ENCODE results near the gene SLC35E1. TPM values are rescaled to one million over a fixed set of nuclear protein-coding genes. Genes with fewer than 3 reads are reported as not detected.

The SLC35E1 gene
- total and polyA plus RNA-seq, 2 experiments from 2014 or later, result 35.7 to 43.2 TPM

DNA sequence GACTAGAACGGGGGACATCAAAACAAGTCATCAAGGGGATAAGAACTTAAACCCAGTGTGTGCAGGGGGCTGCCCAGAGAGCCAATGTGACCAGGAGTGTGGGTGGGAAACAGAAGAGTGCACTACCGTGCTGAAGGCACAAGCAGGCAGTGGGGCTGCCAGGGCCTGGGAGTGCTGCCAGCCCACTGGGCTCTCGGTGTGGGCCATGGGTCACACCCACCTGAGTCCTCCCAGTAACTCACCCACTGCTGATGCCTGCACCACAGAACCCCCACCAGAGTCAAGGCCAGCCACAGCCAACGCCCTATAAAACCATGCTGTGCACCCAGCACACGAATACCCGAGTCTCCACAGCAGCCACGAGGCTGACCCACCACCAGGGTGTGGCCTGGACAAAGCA is 47.2 kb upstream of the SLC35E1 start:
- peak overlapping the region; percentile 28 for H3K9ac ChIP-seq
- H4K20me1 ChIP-seq (ENCODE audit: insufficient read depth), result peaks cover 39% of the 10 kb centered on the region; the same call in 1 of the 2 replicates
- no peaks in the 10 kb centered on the region for H3K9me3 ChIP-seq (ENCODE audit: low read depth)
- TF ChIP-seq EZH2 (IDR thresholded peaks at IDR 0.05; ENCODE audit: insufficient read depth, poor library complexity, severe bottlenecking), result no peak
- TF ChIP-seq EZH2phosphoT487 (IDR thresholded peaks at IDR 0.05; ENCODE audit: insufficient read depth, low read depth), result no peak
- peaks cover 14% of the 10 kb centered on the region for H3K4me1 ChIP-seq (ENCODE audit: insufficient read depth)
- peak overlapping the region; percentile 35; the same call in 1 of the 2 replicates for H3K27ac ChIP-seq
- H3F3A ChIP-seq (ENCODE audit: insufficient read depth), result no peaks in the 10 kb centered on the region
- DNase-seq, result peak; percentile 53
- no peaks in the 10 kb centered on the region for H3K27me3 ChIP-seq (replicated peaks; ENCODE audit: insufficient read depth)
- 21 to 33% methylated on average over 7 of the region's 7 CpGs for WGBS, 2 experiments (ENCODE audit: low coverage in 1 of 2, low lambda C conversion rate in 2 of 2, missing lambda C conversion rate in 2 of 2)
- no peak overlapping the region for H3K4me3 ChIP-seq
- H3K79me2 ChIP-seq (ENCODE audit: insufficient read depth), result peaks cover 100% of the 10 kb centered on the region
- in situ Hi-C loops (cut with MboI), result no loop called here
- H3K4me2 ChIP-seq (ENCODE audit: unreplicated experiment), result no peak overlapping the region
- no peaks in the 10 kb centered on the region for H3K9me2 ChIP-seq (ENCODE audit: insufficient read depth)
- H2AFZ ChIP-seq, result no peak overlapping the region
- H3K36me3 ChIP-seq (ENCODE audit: low read depth), result no peaks in the 10 kb centered on the region

- no peak for TF ChIP-seq EZH2phosphoT487 (IDR thresholded peaks at IDR 0.05; ENCODE audit: insufficient read depth, low read depth)
- peaks cover 14% of the 10 kb centered on the region for H3K4me1 ChIP-seq (ENCODE audit: insufficient read depth)
- H3K9me3 ChIP-seq (ENCODE audit: low read depth), result no peaks in the 10 kb centered on the region
- in situ Hi-C loops (cut with MboI), result no loop called here
- no peak overlapping the region for H3K9ac ChIP-seq
- DNase-seq, result no peak
- no peaks in the 10 kb centered on the region for H3F3A ChIP-seq (ENCODE audit: insufficient read depth)
- H3K4me2 ChIP-seq (ENCODE audit: unreplicated experiment), result no peak overlapping the region
- peaks cover 39% of the 10 kb centered on the region; the same call in 1 of the 2 replicates for H4K20me1 ChIP-seq (ENCODE audit: insufficient read depth)
- 96 to 99% methylated on average over 7 of the region's 7 CpGs for WGBS, 2 experiments (ENCODE audit: low coverage in 1 of 2, low lambda C conversion rate in 2 of 2, missing lambda C conversion rate in 2 of 2)
- H3K27me3 ChIP-seq (replicated peaks; ENCODE audit: insufficient read depth), result no peaks in the 10 kb centered on the region
- no peak overlapping the region for H3K4me3 ChIP-seq
- no peaks in the 10 kb centered on the region for H3K9me2 ChIP-seq (ENCODE audit: insufficient read depth)
- H2AFZ ChIP-seq, result no peak overlapping the region
- H3K36me3 ChIP-seq (ENCODE audit: low read depth), result no peaks in the 10 kb centered on the region
- H3K79me2 ChIP-seq (ENCODE audit: insufficient read depth), result peaks cover 100% of the 10 kb centered on the region
- H3K27ac ChIP-seq, result no peak overlapping the region
Measured at GRCh38 chr19:16618248-16618647, 46.0 kb upstream of the SLC35E1 start.

DNA sequence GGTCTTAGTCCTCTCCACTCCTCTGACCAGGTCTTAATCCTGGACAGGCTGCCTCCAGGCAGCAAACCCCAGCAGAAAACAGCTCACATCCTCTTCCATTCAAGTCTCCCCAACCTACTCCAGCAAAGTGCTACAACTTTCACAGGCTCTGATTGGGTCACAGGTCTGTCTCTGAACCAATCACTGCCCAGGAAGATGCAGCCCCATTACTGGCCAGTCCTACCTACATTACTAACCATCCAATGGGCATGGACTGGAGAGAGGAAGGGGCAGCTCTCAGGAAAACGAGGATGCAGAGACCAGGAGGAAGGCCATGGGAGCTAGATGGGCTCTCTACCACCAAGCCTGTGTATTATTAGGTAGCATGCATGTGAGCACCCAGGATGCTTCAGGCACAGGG is 43.6 kb upstream of the SLC35E1 start:
- in situ Hi-C loops (cut with MboI), result no loop called here
- Histone ChIP-seq H3K36me3 (ENCODE audit: low read depth) (no peaks in the 10 kb centered on the region), H3K27ac (no peak overlapping the region), H3K4me3 (no peak overlapping the region), H3K4me2 (ENCODE audit: unreplicated experiment) (no peak overlapping the region), H3K27me3 (replicated peaks; ENCODE audit: insufficient read depth) (no peaks in the 10 kb centered on the region), H3K9me3 (ENCODE audit: low read depth) (no peaks in the 10 kb centered on the region), H3K9me2 (ENCODE audit: insufficient read depth) (no peaks in the 10 kb centered on the region), H3K4me1 (ENCODE audit: insufficient read depth) (peaks cover 19% of the 10 kb centered on the region), H3F3A (ENCODE audit: insufficient read depth) (no peaks in the 10 kb centered on the region), H4K20me1 (ENCODE audit: insufficient read depth) (peaks cover 45% of the 10 kb centered on the region; the same call in 1 of the 2 replicates), H3K79me2 (ENCODE audit: insufficient read depth) (peaks cover 100% of the 10 kb centered on the region), H2AFZ (no peak overlapping the region), H3K9ac (no peak overlapping the region)
- TF ChIP-seq EZH2phosphoT487 (IDR thresholded peaks at IDR 0.05; ENCODE audit: insufficient read depth, low read depth) (no peak), EZH2 (IDR thresholded peaks at IDR 0.05; ENCODE audit: insufficient read depth, poor library complexity, severe bottlenecking) (no peak)
- 32 to 50% methylated on average over 1 of the region's 1 CpG for WGBS, 2 experiments (ENCODE audit: low coverage in 1 of 2, low lambda C conversion rate in 2 of 2, missing lambda C conversion rate in 2 of 2)
- no peak for DNase-seq

- H4K20me1 ChIP-seq (ENCODE audit: insufficient read depth), result peaks cover 45% of the 10 kb centered on the region; the same call in 1 of the 2 replicates
- peaks cover 100% of the 10 kb centered on the region for H3K79me2 ChIP-seq (ENCODE audit: insufficient read depth)
Measured at GRCh38 chr19:16614941-16615340, 42.7 kb upstream of the SLC35E1 start.

GRCh38 chr19:16613841-16614240 is 41.6 kb upstream of the SLC35E1 start:
- no peak overlapping the region for H3K4me2 ChIP-seq (ENCODE audit: unreplicated experiment)
- 86 to 89% methylated on average over 2 of the region's 2 CpGs for WGBS, 2 experiments (ENCODE audit: low coverage in 1 of 2, low lambda C conversion rate in 2 of 2, missing lambda C conversion rate in 2 of 2)
- no peak overlapping the region for H3K9ac ChIP-seq
- H3K36me3 ChIP-seq (ENCODE audit: low read depth), result no peaks in the 10 kb centered on the region
- no peak for TF ChIP-seq EZH2phosphoT487 (IDR thresholded peaks at IDR 0.05; ENCODE audit: insufficient read depth, low read depth)
- TF ChIP-seq EZH2 (IDR thresholded peaks at IDR 0.05; ENCODE audit: insufficient read depth, poor library complexity, severe bottlenecking), result no peak
- DNase-seq, result no peak
- peaks cover 6% of the 10 kb centered on the region; the same call in 1 of the 2 replicates for H3K4me1 ChIP-seq (ENCODE audit: insufficient read depth)
- no peak overlapping the region for H2AFZ ChIP-seq
- H3F3A ChIP-seq (ENCODE audit: insufficient read depth), result peaks cover 2% of the 10 kb centered on the region
- no peaks in the 10 kb centered on the region for H3K9me3 ChIP-seq (ENCODE audit: low read depth)
- H3K27me3 ChIP-seq (replicated peaks; ENCODE audit: insufficient read depth), result no peaks in the 10 kb centered on the region
- no peak overlapping the region for H3K27ac ChIP-seq
- H3K4me3 ChIP-seq, result no peak overlapping the region
- in situ Hi-C loops (cut with MboI), result no loop called here
- peaks cover 100% of the 10 kb centered on the region for H3K79me2 ChIP-seq (ENCODE audit: insufficient read depth)
- peaks cover 47% of the 10 kb centered on the region; the same call in 1 of the 2 replicates for H4K20me1 ChIP-seq (ENCODE audit: insufficient read depth)
- no peaks in the 10 kb centered on the region for H3K9me2 ChIP-seq (ENCODE audit: insufficient read depth)

More at GRCh38 chr19:16614941-16615340, 42.7 kb upstream of the SLC35E1 start:
- WGBS, 2 experiments (ENCODE audit: low coverage in 1 of 2, low lambda C conversion rate in 2 of 2, missing lambda C conversion rate in 2 of 2), result 100% methylated on average over 2 of the region's 2 CpGs
- Histone ChIP-seq H3K9me2 (ENCODE audit: insufficient read depth) (no peaks in the 10 kb centered on the region), H3F3A (ENCODE audit: insufficient read depth) (no peaks in the 10 kb centered on the region), H3K4me2 (ENCODE audit: unreplicated experiment) (no peak overlapping the region), H3K27me3 (replicated peaks; ENCODE audit: insufficient read depth) (no peaks in the 10 kb centered on the region), H3K36me3 (ENCODE audit: low read depth) (no peaks in the 10 kb centered on the region), H3K4me1 (ENCODE audit: insufficient read depth) (peaks cover 14% of the 10 kb centered on the region), H3K9ac (no peak overlapping the region), H3K4me3 (no peak overlapping the region), H2AFZ (no peak overlapping the region), H3K9me3 (ENCODE audit: low read depth) (no peaks in the 10 kb centered on the region), H3K27ac (no peak overlapping the region)
- TF ChIP-seq EZH2phosphoT487 (IDR thresholded peaks at IDR 0.05; ENCODE audit: insufficient read depth, low read depth) (no peak), EZH2 (IDR thresholded peaks at IDR 0.05; ENCODE audit: insufficient read depth, poor library complexity, severe bottlenecking) (no peak)
- DNase-seq, result no peak
- in situ Hi-C loops (cut with MboI), result no loop called here
